Measurements from ENCODE around the gene NFILZ. TPM values are rescaled to one million over a fixed set of nuclear protein-coding genes. Genes with fewer than 3 reads are reported as not detected.

NFILZ gene
- total and polyA plus RNA-seq, 2 of the 8 experiments (the other 6 are each of a cell fraction or from before 2014, with no cell fraction given): not detected

DNA sequence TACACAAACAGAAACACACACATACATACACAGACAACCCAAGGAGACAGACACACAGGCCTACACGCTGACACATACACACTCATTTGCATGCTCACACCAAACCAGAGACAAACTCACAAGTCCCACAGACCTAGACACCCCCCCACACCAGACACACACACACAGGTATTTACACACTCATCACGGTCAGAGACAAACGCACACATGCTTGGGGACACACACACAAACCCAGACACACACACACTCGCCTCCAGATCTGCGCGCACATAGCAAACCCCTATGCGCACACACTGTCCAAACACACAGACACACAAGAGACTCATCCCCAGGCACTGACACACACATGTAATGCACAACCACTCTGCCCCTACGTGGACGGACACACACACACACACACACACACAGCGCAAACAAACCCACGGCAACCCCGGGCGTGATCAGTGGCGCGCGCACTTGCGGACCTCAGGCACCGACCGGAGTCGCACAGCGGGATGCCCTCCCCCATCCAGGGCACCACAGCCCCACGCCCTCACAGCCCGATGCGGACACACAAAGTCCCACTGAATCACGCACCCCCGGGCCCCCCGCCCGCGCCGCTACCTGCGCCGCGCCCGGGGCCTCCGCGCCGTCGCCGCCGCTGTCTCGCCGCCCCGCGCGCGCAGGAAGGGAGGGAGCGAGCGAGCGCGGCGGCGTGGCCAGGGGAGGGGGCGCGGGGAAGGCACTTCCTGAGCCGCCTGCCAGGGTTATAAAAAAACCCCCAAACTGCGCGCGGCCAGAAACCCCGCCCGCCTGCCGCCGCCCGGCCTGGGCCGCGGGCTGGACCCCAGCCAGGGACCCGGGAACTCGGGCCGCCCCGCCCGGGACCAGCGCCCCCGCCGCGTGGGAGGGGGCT, 20.1 kb upstream of the NFILZ start, which contains the start of gene ADAMTS10 (continued):
- TF ChIP-seq SIX5 (IDR thresholded peaks at IDR 0.05; ENCODE audit: low read depth, low read length) (no peak), BACH1 (IDR thresholded peaks at IDR 0.05; ENCODE audit: low read length) (peak; percentile 52), HDAC2 (IDR thresholded peaks at IDR 0.05; ENCODE audit: borderline replicate concordance in 1 of 2, low read depth in 2 of 2, low read length in 2 of 2) (peak in 1 of 2 experiments; percentile 41; a peak in 1 of 4 replicates), CBX5 (IDR thresholded peaks at IDR 0.05; ENCODE audit: low read depth, low read length) (no peak), RFX5 (IDR thresholded peaks at IDR 0.05; ENCODE audit: borderline replicate concordance, low read depth, low read length) (no peak), NRF1 (IDR thresholded peaks at IDR 0.05; ENCODE audit: low read depth, low read length) (no peak), SRF (IDR thresholded peaks at IDR 0.05; ENCODE audit: low read depth, low read length) (no peak), RAD21 (IDR thresholded peaks at IDR 0.05 in 1 of 2, conservative IDR thresholded peaks at IDR 0.05 in 1 of 2; ENCODE audit: low read depth in 2 of 2, low read length in 2 of 2) (no peak)
- TF ChIP-seq, protein P1, sequence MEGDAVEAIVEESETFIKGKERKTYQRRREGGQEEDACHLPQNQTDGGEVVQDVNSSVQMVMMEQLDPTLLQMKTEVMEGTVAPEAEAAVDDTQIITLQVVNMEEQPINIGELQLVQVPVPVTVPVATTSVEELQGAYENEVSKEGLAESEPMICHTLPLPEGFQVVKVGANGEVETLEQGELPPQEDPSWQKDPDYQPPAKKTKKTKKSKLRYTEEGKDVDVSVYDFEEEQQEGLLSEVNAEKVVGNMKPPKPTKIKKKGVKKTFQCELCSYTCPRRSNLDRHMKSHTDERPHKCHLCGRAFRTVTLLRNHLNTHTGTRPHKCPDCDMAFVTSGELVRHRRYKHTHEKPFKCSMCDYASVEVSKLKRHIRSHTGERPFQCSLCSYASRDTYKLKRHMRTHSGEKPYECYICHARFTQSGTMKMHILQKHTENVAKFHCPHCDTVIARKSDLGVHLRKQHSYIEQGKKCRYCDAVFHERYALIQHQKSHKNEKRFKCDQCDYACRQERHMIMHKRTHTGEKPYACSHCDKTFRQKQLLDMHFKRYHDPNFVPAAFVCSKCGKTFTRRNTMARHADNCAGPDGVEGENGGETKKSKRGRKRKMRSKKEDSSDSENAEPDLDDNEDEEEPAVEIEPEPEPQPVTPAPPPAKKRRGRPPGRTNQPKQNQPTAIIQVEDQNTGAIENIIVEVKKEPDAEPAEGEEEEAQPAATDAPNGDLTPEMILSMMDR (IDR thresholded peaks at IDR 0.05; ENCODE audit: control extremely low read depth in 1 of 3, insufficient read depth in 1 of 3, low read depth in 1 of 3, low read length in 3 of 3): no peak
- TF ChIP-seq, protein P2, sequence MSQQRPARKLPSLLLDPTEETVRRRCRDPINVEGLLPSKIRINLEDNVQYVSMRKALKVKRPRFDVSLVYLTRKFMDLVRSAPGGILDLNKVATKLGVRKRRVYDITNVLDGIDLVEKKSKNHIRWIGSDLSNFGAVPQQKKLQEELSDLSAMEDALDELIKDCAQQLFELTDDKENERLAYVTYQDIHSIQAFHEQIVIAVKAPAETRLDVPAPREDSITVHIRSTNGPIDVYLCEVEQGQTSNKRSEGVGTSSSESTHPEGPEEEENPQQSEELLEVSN (IDR thresholded peaks at IDR 0.05): no peak

Measured in H1 (cell line).